ENCODE measurements around the gene SYT17.

SYT17 gene

GRCh38 chr16:19167710-19168370 lies at the start of gene SYT17:
TSS of gene SYT17 (plus strand) at chr16:19168240. CDS start at chr16:19168647, 407 bp downstream.
- no peak for DNase-seq

GRCh38 chr16:19118938-19119431 lies 49.1 kb upstream of the SYT17 start:
- DNase-seq = peak in 1 of 2 experiments; percentile 17

- DNase-seq = no peak
Measured at GRCh38 chr16:19119564-19119963, 48.5 kb upstream of the SYT17 start.

- DNase-seq = no peak
Measured at GRCh38 chr16:19123535-19124178, 44.4 kb upstream of the SYT17 start.

- no peak for DNase-seq
Measured at GRCh38 chr16:19126300-19126699, 41.7 kb upstream of the SYT17 start.

GRCh38 chr16:19127205-19127604 lies 40.8 kb upstream of the SYT17 start:
- no peak for DNase-seq

GRCh38 chr16:19127674-19128131 lies 40.3 kb upstream of the SYT17 start:
- no peak for DNase-seq

GRCh38 chr16:19128454-19129200 lies 39.4 kb upstream of the SYT17 start:
- no peak for DNase-seq

- no peak for DNase-seq
Measured at GRCh38 chr16:19130385-19130784, 37.7 kb upstream of the SYT17 start.

GRCh38 chr16:19130852-19131824 lies 36.9 kb upstream of the SYT17 start:
- DNase-seq = no peak

GRCh38 chr16:19131825-19132218 lies 36.2 kb upstream of the SYT17 start:
- DNase-seq = no peak

- DNase-seq = no peak
Measured at GRCh38 chr16:19132255-19132654, 35.8 kb upstream of the SYT17 start.

GRCh38 chr16:19132898-19133297 lies 35.1 kb upstream of the SYT17 start:
- DNase-seq = no peak

- no peak for DNase-seq
Measured at GRCh38 chr16:19133600-19133999, 34.4 kb upstream of the SYT17 start.

GRCh38 chr16:19135201-19135842 lies 32.7 kb upstream of the SYT17 start:
- no peak for DNase-seq

- no peak for DNase-seq
Measured at GRCh38 chr16:19135896-19136438, 32.1 kb upstream of the SYT17 start.

- DNase-seq = no peak
Measured at GRCh38 chr16:19136549-19137196, 31.4 kb upstream of the SYT17 start.

- no peak for DNase-seq
Measured at GRCh38 chr16:19137201-19138128, 30.6 kb upstream of the SYT17 start.

- DNase-seq = no peak
Measured at GRCh38 chr16:19138601-19139000, 29.4 kb upstream of the SYT17 start.

Data from activated CD4-positive, alpha-beta T cell treated with anti-CD3 and anti-CD28 coated beads, Interleukin-2, amount 50 U/mL, for 4 hours (primary cell).